Right lung (tissue), 5 donors: ENCODE data around the gene ITPR2. TPM values are rescaled to one million over a fixed set of nuclear protein-coding genes. Genes with fewer than 3 reads are reported as not detected.

Experiments used
- DNase-seq, 2 donors: peaks; one replicate each; pipeline ENCODE4 v3.0.0-alpha.2; 2013
- polyA plus RNA-seq, 5 donors: library from polyadenylated mRNA; unstranded; fragments of 120-200 nt; gene quantifications; one replicate each; pipeline versions ENCODE4 v1.2.1 to v1.2.3, GENCODE V29; 2013; ENCODE audit warnings: inconsistent platforms in 1 of 5, low replicate concordance in 1 of 5; ENCODE audit not compliant: insufficient read length in 5 of 5, insufficient read depth in 1 of 5

The ITPR2 gene
- polyA plus RNA-seq, 5 donors, result 4.0 to 7.2 (median 6.9) TPM

DNA sequence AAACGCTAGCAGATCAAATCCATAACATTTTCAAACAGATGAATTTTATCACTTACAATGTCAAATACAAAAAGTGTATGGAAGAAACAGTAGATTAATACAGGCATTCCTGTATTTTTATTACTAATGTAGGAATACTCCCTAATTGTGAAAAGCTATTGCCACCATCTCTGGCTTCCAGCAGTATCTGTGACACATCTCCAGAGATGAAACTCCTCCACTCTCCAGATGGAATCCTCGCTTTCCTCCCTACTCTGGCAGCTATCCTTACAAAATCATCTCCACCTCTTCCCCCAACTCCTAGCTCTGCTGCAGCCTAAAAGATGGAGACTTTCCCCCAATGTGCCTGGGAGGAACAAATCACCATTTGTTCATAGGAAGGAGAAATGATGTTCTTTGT, 426.2 kb downstream of the ITPR2 start:
- no peak for DNase-seq

DNA sequence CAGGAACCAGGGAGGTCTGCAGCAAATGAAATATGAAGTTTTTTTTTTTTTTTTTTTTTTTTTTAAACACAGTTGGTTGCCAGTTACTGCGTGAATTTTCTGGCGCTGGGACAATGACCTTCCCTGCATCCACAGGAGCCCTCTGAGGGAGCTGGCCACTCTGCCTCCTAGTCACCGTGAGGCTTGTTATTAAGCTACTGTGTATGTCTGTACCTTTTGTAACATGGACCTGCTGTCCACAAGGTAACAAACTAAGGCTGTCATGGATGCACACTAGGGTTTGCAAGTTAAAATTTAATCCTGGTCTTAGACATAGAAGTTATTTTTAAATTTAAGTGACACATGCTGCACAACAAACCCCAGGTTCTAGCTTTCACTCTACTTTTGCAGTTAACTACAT, 426.6 kb downstream of the ITPR2 start:
- no peak for DNase-seq

DNA sequence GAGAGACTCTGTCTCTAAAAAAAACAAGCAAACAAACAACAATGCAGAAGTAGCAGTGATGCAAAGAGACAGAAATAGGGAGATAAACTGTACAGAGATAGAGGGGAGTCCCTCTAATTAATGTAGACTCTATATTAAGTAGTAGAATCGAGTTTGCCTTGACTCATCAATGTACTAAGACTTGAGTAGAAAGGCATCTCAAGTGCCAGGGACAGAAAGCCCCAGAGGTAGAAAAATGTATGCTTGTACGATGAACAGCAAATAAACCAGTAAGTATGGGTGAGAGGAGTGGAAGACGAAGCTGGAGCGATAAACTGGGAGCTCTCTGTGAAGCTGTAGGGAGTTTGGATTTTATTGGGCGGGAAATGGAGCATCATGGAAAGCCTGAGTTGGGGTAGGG, 429.4 kb downstream of the ITPR2 start:
- no peak for DNase-seq

- DNase-seq, result no peak
Observed at GRCh38 chr12:26402648-26403047, 430.3 kb downstream of the ITPR2 start.

- DNase-seq, result no peak
Observed at GRCh38 chr12:26401874-26402273, 431.1 kb downstream of the ITPR2 start.

- no peak for DNase-seq
Observed at GRCh38 chr12:26400627-26401026, 432.4 kb downstream of the ITPR2 start.

DNA sequence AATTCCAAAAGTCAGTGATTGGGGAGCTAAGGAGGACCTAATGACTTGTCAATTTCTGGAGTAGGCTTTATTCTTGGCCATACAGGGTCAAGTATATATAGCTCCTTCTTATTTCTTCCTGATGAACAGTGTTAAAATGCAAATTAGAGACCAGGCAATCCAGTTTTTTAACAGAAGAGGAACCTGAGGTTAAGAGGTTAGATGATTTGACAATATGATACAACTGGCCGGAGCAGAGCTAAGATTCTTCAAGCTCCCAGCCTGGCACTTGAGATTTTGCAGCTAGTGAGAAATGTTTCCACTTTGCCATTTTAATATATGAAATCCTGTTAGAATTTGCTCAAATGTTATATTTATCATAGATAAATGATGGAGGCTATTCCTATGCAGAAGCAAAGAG, 433.6 kb downstream of the ITPR2 start:
- DNase-seq, result no peak

- no peak for DNase-seq
Observed at GRCh38 chr12:26396402-26396801, 436.6 kb downstream of the ITPR2 start.

DNA sequence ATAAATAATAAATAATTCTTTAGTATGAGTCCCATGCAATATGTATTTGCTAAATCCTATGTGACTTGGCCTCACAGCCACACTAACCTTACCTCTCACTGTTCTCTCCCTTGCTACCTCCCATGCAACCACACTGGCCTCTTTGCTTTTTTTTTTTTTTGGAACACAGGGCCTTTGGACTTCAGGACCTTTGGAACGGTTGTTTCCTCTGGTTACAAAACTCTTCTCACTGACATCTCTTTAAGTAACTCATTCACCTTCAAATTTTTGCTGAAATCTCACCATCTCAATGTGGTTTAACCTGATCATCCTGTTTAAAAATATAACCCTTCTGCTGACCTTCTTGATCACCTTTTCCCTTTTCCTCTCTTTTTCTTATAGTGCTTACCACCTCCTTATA, 443.7 kb downstream of the ITPR2 start:
- DNase-seq, result no peak

- DNase-seq, result no peak
Observed at GRCh38 chr12:26384536-26384935, 448.5 kb downstream of the ITPR2 start.

- no peak for DNase-seq
Observed at GRCh38 chr12:26383041-26383440, 450.0 kb downstream of the ITPR2 start.

GRCh38 chr12:26380897-26381296, 452.1 kb downstream of the ITPR2 start:
- DNase-seq, result no peak

GRCh38 chr12:26379777-26380467, 453.1 kb downstream of the ITPR2 start:
- DNase-seq, result no peak

GRCh38 chr12:26378711-26379110, 454.3 kb downstream of the ITPR2 start:
- DNase-seq, result peak; percentile 2 to 7

- DNase-seq, result no peak
Observed at GRCh38 chr12:26374934-26375680, 457.9 kb downstream of the ITPR2 start.

DNA sequence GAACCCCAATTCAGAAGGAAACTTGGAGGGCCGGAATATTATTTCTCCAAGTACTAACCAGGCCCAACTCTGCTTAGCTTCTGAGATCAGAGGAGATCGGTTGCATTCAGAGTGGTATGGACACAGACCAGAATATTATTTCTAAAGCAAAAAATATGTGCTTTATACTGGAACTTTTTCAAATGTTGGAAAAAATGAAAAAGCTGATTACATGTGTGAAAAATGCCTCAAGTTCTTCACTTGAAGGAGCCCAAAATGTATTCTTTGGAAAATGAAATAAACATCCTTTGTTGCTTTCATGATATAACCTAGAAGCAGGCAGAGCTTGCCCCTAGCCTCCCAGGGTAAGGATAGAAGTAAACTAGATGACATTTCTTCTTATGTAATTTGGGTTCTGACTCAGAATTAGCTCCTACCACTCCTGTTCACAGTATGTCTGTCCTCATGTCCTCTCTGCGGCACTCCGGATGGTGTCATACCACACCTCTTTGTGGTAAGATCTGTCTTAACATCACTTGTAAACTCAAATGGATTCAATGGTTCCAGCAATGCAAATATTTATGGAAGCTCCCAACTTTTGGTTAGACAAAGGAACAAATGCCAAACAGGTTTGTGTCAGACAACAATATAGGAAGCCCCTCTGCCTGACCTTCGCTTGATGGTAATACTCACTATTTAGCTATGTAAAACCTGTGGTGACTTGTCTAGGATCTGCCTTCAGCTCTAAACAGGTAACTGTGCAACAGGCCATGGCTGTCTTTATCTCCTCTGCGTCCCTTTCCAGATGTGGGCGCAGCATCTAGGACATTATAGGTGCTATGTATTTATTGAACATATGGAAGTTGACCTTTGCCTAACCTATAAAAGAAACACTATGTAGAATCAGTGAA, 459.1 kb downstream of the ITPR2 start:
- no peak for DNase-seq

GRCh38 chr12:26372866-26373265, 460.1 kb downstream of the ITPR2 start:
- DNase-seq, result no peak

- DNase-seq, result no peak
Observed at GRCh38 chr12:26370098-26370497, 462.9 kb downstream of the ITPR2 start.

- no peak for DNase-seq
Observed at GRCh38 chr12:26369588-26369987, 463.4 kb downstream of the ITPR2 start.

DNA sequence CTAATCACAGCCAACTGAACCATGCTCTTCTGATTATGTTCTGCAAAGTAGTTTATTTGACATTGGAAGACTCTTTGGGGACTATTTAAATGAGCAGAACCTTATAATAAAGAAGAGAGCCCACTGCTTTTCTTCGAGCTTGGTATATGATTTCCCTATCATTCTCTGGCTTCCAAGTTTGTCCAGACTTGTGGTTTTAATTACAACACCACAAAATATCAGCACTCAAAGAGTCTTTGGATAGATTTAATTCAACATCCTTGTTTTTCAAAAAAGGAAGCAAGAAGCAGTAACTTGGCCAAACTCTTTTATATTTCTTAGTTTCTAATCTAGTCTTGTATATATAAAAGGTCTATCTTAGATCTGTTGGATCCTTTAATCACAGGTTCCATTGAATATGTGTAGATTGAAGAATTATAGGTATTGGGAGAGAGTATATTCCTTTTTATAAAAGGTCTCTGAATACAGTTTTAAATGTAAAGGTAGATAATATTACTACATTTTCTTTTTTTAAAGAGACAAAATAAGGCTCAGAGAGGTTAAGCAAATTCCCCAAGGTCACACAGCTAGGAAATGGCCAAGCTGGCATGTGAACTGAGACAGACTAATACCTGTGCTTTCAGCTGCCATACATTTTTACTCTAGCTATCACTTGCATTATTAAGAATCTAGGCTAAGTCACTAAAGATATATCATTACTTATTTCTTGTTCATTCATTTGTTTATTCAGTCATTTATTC, 464.8 kb downstream of the ITPR2 start:
- DNase-seq, result no peak

DNA sequence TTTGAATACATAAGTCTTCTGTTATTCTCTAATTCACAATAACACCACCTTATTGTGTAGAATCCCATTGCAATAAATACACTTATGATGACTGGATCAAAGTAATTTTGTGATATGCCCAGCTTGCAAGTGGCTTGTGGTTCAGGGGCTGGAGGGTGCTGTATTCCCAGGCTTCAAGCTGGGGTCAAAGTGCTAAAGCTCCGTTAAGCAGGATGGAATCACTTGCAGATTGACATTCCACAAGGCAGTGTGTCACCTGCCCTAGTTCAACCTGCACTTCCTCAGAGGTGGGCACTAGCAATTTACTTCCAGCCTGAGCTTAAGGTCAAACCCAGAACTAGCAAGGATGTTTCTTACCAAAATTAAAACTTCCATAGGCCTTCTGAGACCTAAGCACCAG, 471.0 kb downstream of the ITPR2 start:
- DNase-seq, result no peak

- DNase-seq, result no peak
Observed at GRCh38 chr12:26360062-26360461, 472.9 kb downstream of the ITPR2 start.
